ENCODE data around the gene MED25.

- TF ChIP-seq TBP (IDR thresholded peaks at IDR 0.05; ENCODE audit: low read depth, low read length) (no peak), EP300 (IDR thresholded peaks at IDR 0.05; ENCODE audit: borderline replicate concordance in 1 of 2, low read depth in 2 of 2, low read length in 2 of 2) (no peak), CTCF (IDR thresholded peaks at IDR 0.05; ENCODE audit: control extremely low read depth in 1 of 3, insufficient read depth in 1 of 3, low read depth in 1 of 3, low read length in 3 of 3) (no peak), ATF2 (IDR thresholded peaks at IDR 0.05; ENCODE audit: low read length) (no peak), POLR2AphosphoS5 (IDR thresholded peaks at IDR 0.05; ENCODE audit: low read depth, low read length) (no peak), SIN3A (conservative IDR thresholded peaks at IDR 0.05 in 1 of 2, IDR thresholded peaks at IDR 0.05 in 1 of 2; ENCODE audit: low read depth in 1 of 2, low read length in 2 of 2) (no peak), ZNF274 (IDR thresholded peaks at IDR 0.05; ENCODE audit: borderline replicate concordance, extremely low read depth, low read length) (no peak), EZH2 (IDR thresholded peaks at IDR 0.05; ENCODE audit: low read depth, low read length, severe bottlenecking) (no peak), POLR2A (IDR thresholded peaks at IDR 0.05; ENCODE audit: control extremely low read depth in 1 of 2, low read depth in 2 of 2, low read length in 2 of 2) (peak in 1 of 2 experiments; percentile 11; a peak in 1 of 3 replicates), KDM1A (IDR thresholded peaks at IDR 0.05; ENCODE audit: borderline replicate concordance, low read length) (no peak), ASH2L (IDR thresholded peaks at IDR 0.05; ENCODE audit: low read length) (no peak)
These were observed 55.0 kb downstream of the MED25 start for GRCh38 chr19:49873129-49873521.
